Astrocyte (in vitro differentiated cells and primary cell): ENCODE measurements around the gene RIOK3. TPM values are rescaled to one million over a fixed set of nuclear protein-coding genes. Genes with fewer than 3 reads are reported as not detected.

ENCODE experiments used
- DNase-seq: peaks from one replicate; pipeline ENCODE4 v3.0.0-alpha.2; 2010; ENCODE audit warnings: low read depth
- FAIRE-seq: peaks from 2 replicates; lab custom pipeline; 2011; peaks lifted over from hg19 to GRCh38; lab: Jason Lieb, UNC
- H2AFZ ChIP-seq: 2 replicates; pipeline ENCODE4 v1.6.0; 2012; ENCODE audit warnings: low read depth, low read length, inconsistent platforms
- H3K27ac ChIP-seq: 2 replicates; pipeline ENCODE4 v1.5.1; 2011; ENCODE audit warnings: low read depth, low read length, inconsistent platforms
- H3K27me3 ChIP-seq: 2 replicates; pipeline ENCODE4 v1.6.0; 2011; ENCODE audit warnings: low read length, inconsistent platforms; ENCODE audit not compliant: insufficient read depth
- H3K36me3 ChIP-seq: 2 replicates; pipeline ENCODE4 v1.5.1; 2011; ENCODE audit warnings: low read length, inconsistent platforms; ENCODE audit not compliant: insufficient read depth
- H3K4me1 ChIP-seq: 2 replicates; pipeline ENCODE4 v1.5.1; 2011; ENCODE audit warnings: low read length, inconsistent platforms; ENCODE audit not compliant: insufficient read depth
- H3K4me2 ChIP-seq: 2 replicates; pipeline ENCODE4 v1.6.0; 2012; ENCODE audit warnings: low read length, inconsistent platforms
- H3K4me3 ChIP-seq: 2 replicates; pipeline ENCODE4 v1.5.1; 2011; ENCODE audit warnings: low read depth, mild to moderate bottlenecking, low read length, inconsistent platforms; ENCODE audit not compliant: insufficient read depth
- H3K79me2 ChIP-seq: 2 replicates; pipeline ENCODE4 v1.6.0; 2012; ENCODE audit warnings: mild to moderate bottlenecking, low read length, inconsistent platforms; ENCODE audit not compliant: insufficient read depth
- H3K9ac ChIP-seq: 2 replicates; pipeline ENCODE4 v1.6.0; 2012; ENCODE audit warnings: mild to moderate bottlenecking, low read length, inconsistent platforms
- H3K9me3 ChIP-seq: 2 replicates; pipeline ENCODE4 v1.5.1; 2012; ENCODE audit warnings: low read depth, mild to moderate bottlenecking, low read length, inconsistent platforms; ENCODE audit not compliant: insufficient read depth
- H4K20me1 ChIP-seq: 2 replicates; pipeline ENCODE4 v1.6.0; 2012; ENCODE audit warnings: low read length, inconsistent platforms; ENCODE audit not compliant: insufficient read depth
- H3K27ac Mint-ChIP-seq: one replicate; pipeline ENCODE4 v1.8.0; 2021; ENCODE audit warnings: mild to moderate bottlenecking, mixed read lengths; ENCODE audit not compliant: unreplicated experiment
- H3K27me3 Mint-ChIP-seq: one replicate; pipeline ENCODE4 v1.8.0; 2021; ENCODE audit warnings: low read depth, mixed read lengths; ENCODE audit not compliant: unreplicated experiment
- H3K36me3 Mint-ChIP-seq: one replicate; pipeline ENCODE4 v1.8.0; 2021; ENCODE audit warnings: low read depth, mixed read lengths; ENCODE audit not compliant: unreplicated experiment
- H3K4me1 Mint-ChIP-seq: one replicate; pipeline ENCODE4 v1.8.0; 2021; ENCODE audit warnings: low read depth, mixed read lengths; ENCODE audit not compliant: unreplicated experiment
- H3K4me3 Mint-ChIP-seq: one replicate; pipeline ENCODE4 v1.8.0; 2021; ENCODE audit warnings: mild to moderate bottlenecking, moderate library complexity, mixed read lengths; ENCODE audit not compliant: unreplicated experiment
- H3K9me3 Mint-ChIP-seq: one replicate; pipeline ENCODE4 v1.8.0; 2021; ENCODE audit warnings: mild to moderate bottlenecking, mixed read lengths; ENCODE audit not compliant: unreplicated experiment
- CTCF ChIP-seq: IDR thresholded peaks from 2 replicates; pipeline ENCODE4 v1.5.1; 2011; ENCODE audit warnings: low read depth, mild to moderate bottlenecking, inconsistent platforms, low read length, moderate library complexity; ENCODE audit not compliant: insufficient read depth
- EZH2 ChIP-seq: IDR thresholded peaks from 2 replicates; pipeline ENCODE4 v1.6.1; 2012; ENCODE audit warnings: mild to moderate bottlenecking, low read length, inconsistent platforms; ENCODE audit not compliant: insufficient read depth
- total RNA-seq: library from RNA; stranded (reverse); gene quantifications from 2 replicates; pipeline ENCODE4 v1.2.1, GENCODE V29; 2021

RIOK3 gene
- total RNA-seq, 1 donor from 2014 or later, result 96.0 TPM

DNA sequence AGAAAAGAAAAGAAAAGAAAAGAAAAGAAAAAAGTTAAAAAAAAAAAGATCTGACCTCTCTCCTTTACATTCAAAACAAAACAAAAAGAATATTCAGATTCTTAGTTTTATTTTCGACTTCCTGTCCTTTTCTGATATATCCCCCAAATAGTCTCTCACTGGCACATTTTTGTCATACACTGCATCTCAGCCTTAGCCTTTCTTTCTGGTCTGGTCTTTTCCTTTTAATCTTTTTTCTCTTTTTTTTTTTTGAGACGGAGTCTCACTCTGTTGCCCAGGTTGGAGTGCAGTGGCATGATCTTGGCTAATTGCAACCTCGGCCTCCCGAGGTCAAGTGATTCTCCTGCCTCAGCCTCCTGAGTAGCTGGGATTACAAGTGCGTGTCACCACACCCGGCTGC lies 1.6 kb upstream of the RIOK3 start:
- Histone ChIP-seq H3K27ac (no peak overlapping the region), H4K20me1 (peaks cover 25% of the 10 kb centered on the region), H3K4me2 (no peak overlapping the region), H3K9me3 (no peaks in the 10 kb centered on the region), H3K79me2 (peaks cover 36% of the 10 kb centered on the region), H3K4me3 (no peak overlapping the region), H2AFZ (no peak overlapping the region), H3K27me3 (peaks cover 4% of the 10 kb centered on the region), H3K9ac (no peak overlapping the region), H3K36me3 (peaks cover 1% of the 10 kb centered on the region), H3K4me1 (peaks cover 11% of the 10 kb centered on the region)
- no peak for TF ChIP-seq EZH2
- TF ChIP-seq CTCF, result no peak
- H3K9me3 Mint-ChIP-seq, result no peaks in the 10 kb centered on the region
- no peak for FAIRE-seq
- H3K27me3 Mint-ChIP-seq, result peaks cover 4% of the 10 kb centered on the region
- H3K36me3 Mint-ChIP-seq, result peaks cover 8% of the 10 kb centered on the region
- H3K4me1 Mint-ChIP-seq, result peaks cover 2% of the 10 kb centered on the region
- DNase-seq, result no peak
- no peak overlapping the region for H3K4me3 Mint-ChIP-seq
- no peak overlapping the region for H3K27ac Mint-ChIP-seq

- Mint-ChIP-seq H3K36me3 (peaks cover 10% of the 10 kb centered on the region), H3K27ac (peak overlapping the region; percentile 91), H3K27me3 (peaks cover 3% of the 10 kb centered on the region), H3K4me3 (peak overlapping the region; percentile 96), H3K9me3 (no peaks in the 10 kb centered on the region), H3K4me1 (peaks cover 6% of the 10 kb centered on the region)
- TF ChIP-seq EZH2 (no peak), CTCF (no peak)
- DNase-seq (no peak), FAIRE-seq (no peak)
- Histone ChIP-seq H4K20me1 (peaks cover 34% of the 10 kb centered on the region), H3K4me2 (peak overlapping the region; percentile 93), H3K79me2 (peaks cover 44% of the 10 kb centered on the region), H3K9me3 (no peaks in the 10 kb centered on the region), H3K27ac (peak overlapping the region; percentile 88), H3K4me1 (peaks cover 11% of the 10 kb centered on the region), H3K36me3 (peaks cover 5% of the 10 kb centered on the region), H3K27me3 (peaks cover under 1% of the 10 kb centered on the region), H3K9ac (peak overlapping the region; percentile 97), H2AFZ (peak overlapping the region; percentile 88), H3K4me3 (peak overlapping the region; percentile 94)
Measured at GRCh38 chr18:23452347-23452727, 750 bp upstream of the RIOK3 start.

- peaks cover 5% of the 10 kb centered on the region for H3K36me3 ChIP-seq
- H3K4me2 ChIP-seq, result peak overlapping the region; percentile 93
- Mint-ChIP-seq H3K4me1 (peaks cover 16% of the 10 kb centered on the region), H3K27ac (peak overlapping the region; percentile 91), H3K9me3 (no peaks in the 10 kb centered on the region), H3K27me3 (no peaks in the 10 kb centered on the region), H3K36me3 (peaks cover 11% of the 10 kb centered on the region), H3K4me3 (peak overlapping the region; percentile 96)
- H3K9ac ChIP-seq, result peak overlapping the region; percentile 97
- H3K79me2 ChIP-seq, result peaks cover 58% of the 10 kb centered on the region
- no peak for TF ChIP-seq CTCF
- TF ChIP-seq EZH2, result no peak
- peak overlapping the region; percentile 88 for H3K27ac ChIP-seq
- H4K20me1 ChIP-seq, result peaks cover 47% of the 10 kb centered on the region
- no peaks in the 10 kb centered on the region for H3K9me3 ChIP-seq
- peaks cover 11% of the 10 kb centered on the region for H3K4me1 ChIP-seq
- DNase-seq (peak; percentile 69), FAIRE-seq (no peak)
- H3K4me3 ChIP-seq, result peak overlapping the region; percentile 94
- no peaks in the 10 kb centered on the region for H3K27me3 ChIP-seq
- H2AFZ ChIP-seq, result peak overlapping the region; percentile 88
Measured at GRCh38 chr18:23453680-23454058, 582 bp downstream of the RIOK3 start.
